HG03139 (cell line): ENCODE measurements around the gene ABCC8.

Source experiments
- ATAC-seq: cut with Tn5 transposase; IDR thresholded peaks from one replicate; pipeline ENCODE4 v1.9.1; 2021; ENCODE audit not compliant: unreplicated experiment

The ABCC8 gene

GRCh38 chr11:17389211-17389956 lies 87.3 kb downstream of the ABCC8 start:
- ATAC-seq: peak; percentile 58

GRCh38 chr11:17388609-17389210 lies 87.9 kb downstream of the ABCC8 start, which contains the start of gene KCNJ11:
Gene KCNJ11, minus strand, starts transcription at chr11:17388659. Its CDS starts 568 bp downstream, at chr11:17388091.
- peak; percentile 36 for ATAC-seq

GRCh38 chr11:17387811-17388210 lies 88.8 kb downstream of the ABCC8 start:
- no peak for ATAC-seq

- ATAC-seq: no peak
Observed at GRCh38 chr11:17387254-17387653, 89.4 kb downstream of the ABCC8 start.

- ATAC-seq: no peak
Observed at GRCh38 chr11:17386331-17387084, 90.1 kb downstream of the ABCC8 start.

- no peak for ATAC-seq
Observed at GRCh38 chr11:17385926-17386325, 90.7 kb downstream of the ABCC8 start.

- ATAC-seq: no peak
Observed at GRCh38 chr11:17385492-17385891, 91.2 kb downstream of the ABCC8 start.

- no peak for ATAC-seq
Observed at GRCh38 chr11:17384002-17384511, 92.6 kb downstream of the ABCC8 start.

- no peak for ATAC-seq
Observed at GRCh38 chr11:17383461-17383860, 93.2 kb downstream of the ABCC8 start.

GRCh38 chr11:17382046-17382728 lies 94.5 kb downstream of the ABCC8 start:
- ATAC-seq: no peak

- no peak for ATAC-seq
Observed at GRCh38 chr11:17381156-17381555, 95.5 kb downstream of the ABCC8 start.

- ATAC-seq: no peak
Observed at GRCh38 chr11:17379383-17380180, 97.1 kb downstream of the ABCC8 start.

GRCh38 chr11:17378655-17379054 lies 98.0 kb downstream of the ABCC8 start:
- ATAC-seq: no peak

- no peak for ATAC-seq
Observed at GRCh38 chr11:17376493-17376892, 100.2 kb downstream of the ABCC8 start.

- ATAC-seq: no peak
Observed at GRCh38 chr11:17375547-17375946, 101.1 kb downstream of the ABCC8 start.

- ATAC-seq: no peak
Observed at GRCh38 chr11:17371614-17372013, 105.0 kb downstream of the ABCC8 start.

GRCh38 chr11:17369684-17370243 lies 106.9 kb downstream of the ABCC8 start:
- ATAC-seq: no peak

- no peak for ATAC-seq
Observed at GRCh38 chr11:17369094-17369493, 107.6 kb downstream of the ABCC8 start.

- no peak for ATAC-seq
Observed at GRCh38 chr11:17368551-17368950, 108.1 kb downstream of the ABCC8 start.

- ATAC-seq: no peak
Observed at GRCh38 chr11:17366495-17366894, 110.2 kb downstream of the ABCC8 start.
